ENCODE measurements around the gene GTF3A.

DNA sequence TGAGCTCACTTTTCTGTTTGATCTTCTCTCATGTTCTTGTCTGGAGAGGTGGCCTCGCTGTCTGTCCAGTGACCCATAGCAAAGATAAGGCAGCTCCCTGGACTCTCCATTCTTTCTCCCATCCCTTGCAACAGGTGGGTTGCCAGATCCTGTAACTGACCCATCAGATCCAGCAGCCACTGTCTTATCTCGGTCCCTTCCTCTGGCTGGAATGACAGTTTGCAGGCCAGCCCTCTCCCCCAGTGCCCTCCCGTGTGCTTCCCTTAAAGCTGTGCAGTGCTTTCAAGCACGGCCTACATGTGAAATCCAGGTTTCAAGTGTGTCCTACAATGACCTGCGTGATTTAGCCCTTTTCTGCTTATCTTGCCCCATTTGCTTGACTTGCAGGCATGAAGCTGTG is 3.7 kb downstream of the GTF3A start:
- no peak for TF ChIP-seq CTCF (conservative IDR thresholded peaks at IDR 0.05; ENCODE audit: low read depth, low read length)
- no peak for TF ChIP-seq EZH2 (IDR thresholded peaks at IDR 0.05; ENCODE audit: borderline replicate concordance, low read depth, low read length, poor library complexity, severe bottlenecking)
